AG09309 (cell line): ENCODE results near the gene TMEM240.

ENCODE experiments used
- DNase-seq: peaks from one replicate; pipeline ENCODE4 v3.0.0-alpha.2; 2010; ENCODE audit warnings: low read depth
- H3K4me3 ChIP-seq: 2 replicates; pipeline ENCODE4 v1.5.1; 2011; ENCODE audit warnings: mild to moderate bottlenecking, low read depth, low read length, moderate library complexity; ENCODE audit not compliant: control insufficient read depth
- TF ChIP-seq, protein P1 (sequence below): IDR thresholded peaks from 2 replicates; pipeline ENCODE4 v1.5.1; 2011; ENCODE audit warnings: mild to moderate bottlenecking, low read depth, low read length, inconsistent platforms; ENCODE audit not compliant: insufficient read depth, control insufficient read depth; ENCODE audit errors: missing control alignments

The TMEM240 gene

DNA sequence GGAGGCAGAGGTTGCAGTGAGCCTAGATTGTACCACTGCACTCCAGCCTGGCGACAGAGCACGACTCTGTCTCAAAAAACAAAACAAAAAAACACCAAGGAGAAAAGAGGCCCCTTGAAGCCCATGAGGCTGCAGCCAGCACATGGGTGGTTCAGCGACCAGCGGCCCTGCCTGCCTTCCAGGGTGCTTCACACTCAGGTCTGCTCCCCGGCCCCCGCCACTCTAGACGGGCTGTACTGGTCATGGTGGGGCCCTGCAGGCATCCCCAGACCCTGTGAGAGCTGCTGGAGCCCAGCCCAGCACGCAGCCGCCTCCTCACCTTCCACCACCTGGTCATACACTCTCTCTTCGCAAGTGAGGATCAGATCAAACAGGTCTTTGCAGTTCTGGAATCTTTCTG, 4.1 kb upstream of the TMEM240 start:
- H3K4me3 ChIP-seq, result no peak overlapping the region
- no peak for DNase-seq
- TF ChIP-seq, protein P1, sequence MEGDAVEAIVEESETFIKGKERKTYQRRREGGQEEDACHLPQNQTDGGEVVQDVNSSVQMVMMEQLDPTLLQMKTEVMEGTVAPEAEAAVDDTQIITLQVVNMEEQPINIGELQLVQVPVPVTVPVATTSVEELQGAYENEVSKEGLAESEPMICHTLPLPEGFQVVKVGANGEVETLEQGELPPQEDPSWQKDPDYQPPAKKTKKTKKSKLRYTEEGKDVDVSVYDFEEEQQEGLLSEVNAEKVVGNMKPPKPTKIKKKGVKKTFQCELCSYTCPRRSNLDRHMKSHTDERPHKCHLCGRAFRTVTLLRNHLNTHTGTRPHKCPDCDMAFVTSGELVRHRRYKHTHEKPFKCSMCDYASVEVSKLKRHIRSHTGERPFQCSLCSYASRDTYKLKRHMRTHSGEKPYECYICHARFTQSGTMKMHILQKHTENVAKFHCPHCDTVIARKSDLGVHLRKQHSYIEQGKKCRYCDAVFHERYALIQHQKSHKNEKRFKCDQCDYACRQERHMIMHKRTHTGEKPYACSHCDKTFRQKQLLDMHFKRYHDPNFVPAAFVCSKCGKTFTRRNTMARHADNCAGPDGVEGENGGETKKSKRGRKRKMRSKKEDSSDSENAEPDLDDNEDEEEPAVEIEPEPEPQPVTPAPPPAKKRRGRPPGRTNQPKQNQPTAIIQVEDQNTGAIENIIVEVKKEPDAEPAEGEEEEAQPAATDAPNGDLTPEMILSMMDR, result no peak

DNA sequence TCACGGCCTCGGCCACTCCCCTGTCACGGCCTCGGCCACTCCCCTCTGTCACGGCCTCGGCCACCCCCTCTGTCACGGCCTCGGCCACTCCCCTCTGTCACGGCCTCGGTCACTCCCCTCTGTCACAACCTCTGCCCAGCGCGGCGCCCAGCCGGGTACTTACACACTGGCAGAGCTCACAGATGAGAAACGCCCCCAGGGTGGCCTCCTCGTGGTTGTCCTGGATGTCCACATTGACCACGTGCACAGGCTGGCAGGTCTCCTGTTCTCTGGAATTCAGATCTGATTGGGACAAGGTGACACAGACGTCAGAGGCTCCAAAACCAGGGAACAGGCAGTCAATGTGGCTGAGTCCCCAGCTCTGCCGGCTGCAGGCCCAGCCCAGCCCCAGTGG, 3.3 kb upstream of the TMEM240 start:
- DNase-seq, result no peak
- H3K4me3 ChIP-seq, result no peak overlapping the region
- TF ChIP-seq, protein P1, result no peak

DNA sequence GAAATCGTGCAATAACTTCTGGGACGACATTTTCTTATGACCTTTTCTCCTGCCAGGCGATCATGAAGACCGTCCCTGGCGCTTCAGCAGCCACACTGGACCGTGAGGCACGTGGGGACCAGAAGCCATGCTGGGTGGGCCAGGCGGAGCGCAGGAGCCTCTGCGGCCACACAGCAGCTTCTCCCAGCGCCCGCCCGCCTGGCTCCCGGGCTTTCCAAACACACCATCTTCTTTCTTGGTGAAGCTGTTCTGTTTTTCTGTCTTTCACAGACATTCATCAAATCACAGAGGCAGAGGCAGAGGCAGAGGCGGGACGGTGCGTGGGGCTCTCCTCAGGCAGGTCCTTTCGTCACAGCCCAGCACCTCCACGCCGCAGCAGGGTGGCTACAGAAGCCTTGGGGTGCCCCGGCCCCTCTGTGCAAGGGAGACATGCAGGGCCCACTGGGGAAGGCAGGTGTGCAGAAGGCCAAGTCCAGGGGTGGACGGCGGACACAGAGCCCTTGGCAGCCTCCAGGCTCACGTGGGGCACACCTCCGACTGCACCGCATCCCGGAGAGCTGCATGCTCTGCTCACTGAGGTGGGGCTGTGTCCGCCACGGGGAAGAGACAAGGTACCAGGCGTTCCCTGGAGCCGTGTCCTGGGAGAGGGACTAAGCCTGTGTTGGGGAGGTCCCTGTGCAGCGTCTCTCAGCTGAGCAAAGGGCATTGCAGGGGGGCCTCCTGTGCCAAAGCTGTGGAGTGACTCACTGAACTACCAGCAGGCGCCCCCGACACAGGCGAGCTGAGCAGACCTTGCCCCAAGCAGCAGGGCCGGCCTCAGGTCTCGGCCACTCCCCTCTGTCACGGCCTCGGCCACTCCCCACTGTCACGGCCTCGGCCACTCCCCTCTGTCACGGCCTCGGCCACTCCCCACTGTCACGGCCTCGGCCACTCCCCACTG, 2.6 kb upstream of the TMEM240 start:
- TF ChIP-seq, protein P1, result no peak
- no peak overlapping the region for H3K4me3 ChIP-seq
- no peak for DNase-seq

DNA sequence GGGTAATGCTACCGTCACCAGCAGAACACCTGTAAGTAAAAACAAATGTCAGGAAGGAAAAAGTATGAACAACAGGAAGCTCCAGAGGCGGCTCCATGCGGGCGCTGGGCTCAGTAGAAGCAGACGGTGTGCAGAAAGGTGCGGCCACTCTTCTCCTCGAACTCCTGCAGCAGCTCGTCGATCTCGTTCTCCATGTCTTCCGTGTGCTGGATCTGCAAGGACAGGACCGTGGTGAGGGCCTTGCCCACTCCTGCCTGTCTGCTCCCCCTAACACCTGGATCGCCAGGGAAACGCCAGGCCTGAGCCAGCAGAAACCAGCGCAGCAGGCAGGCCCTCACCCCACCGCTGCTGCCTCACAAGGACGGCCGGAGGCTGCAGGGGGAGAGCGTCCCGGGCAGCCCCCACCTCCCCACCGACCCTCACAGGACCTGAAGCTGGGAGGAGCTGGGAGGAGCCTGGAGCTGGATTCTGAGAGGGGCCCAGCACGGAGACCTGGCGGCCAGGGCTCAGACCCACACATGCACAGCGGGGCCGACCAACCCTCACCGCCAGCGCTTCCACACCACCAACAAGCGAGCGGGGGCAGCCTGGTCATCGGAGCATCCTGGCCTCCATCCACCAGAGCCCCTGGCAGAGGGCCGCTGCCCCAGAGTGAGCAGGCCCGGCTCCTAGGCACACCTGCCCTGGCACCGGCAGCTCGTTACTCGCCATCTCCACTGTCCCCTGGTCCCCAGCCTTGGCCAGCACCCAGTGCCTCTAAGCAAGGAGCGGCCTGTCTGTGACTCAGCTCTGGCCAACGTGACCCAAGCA, 1.7 kb upstream of the TMEM240 start:
- H3K4me3 ChIP-seq, result no peak overlapping the region
- no peak for DNase-seq
- TF ChIP-seq, protein P1, result no peak

DNA sequence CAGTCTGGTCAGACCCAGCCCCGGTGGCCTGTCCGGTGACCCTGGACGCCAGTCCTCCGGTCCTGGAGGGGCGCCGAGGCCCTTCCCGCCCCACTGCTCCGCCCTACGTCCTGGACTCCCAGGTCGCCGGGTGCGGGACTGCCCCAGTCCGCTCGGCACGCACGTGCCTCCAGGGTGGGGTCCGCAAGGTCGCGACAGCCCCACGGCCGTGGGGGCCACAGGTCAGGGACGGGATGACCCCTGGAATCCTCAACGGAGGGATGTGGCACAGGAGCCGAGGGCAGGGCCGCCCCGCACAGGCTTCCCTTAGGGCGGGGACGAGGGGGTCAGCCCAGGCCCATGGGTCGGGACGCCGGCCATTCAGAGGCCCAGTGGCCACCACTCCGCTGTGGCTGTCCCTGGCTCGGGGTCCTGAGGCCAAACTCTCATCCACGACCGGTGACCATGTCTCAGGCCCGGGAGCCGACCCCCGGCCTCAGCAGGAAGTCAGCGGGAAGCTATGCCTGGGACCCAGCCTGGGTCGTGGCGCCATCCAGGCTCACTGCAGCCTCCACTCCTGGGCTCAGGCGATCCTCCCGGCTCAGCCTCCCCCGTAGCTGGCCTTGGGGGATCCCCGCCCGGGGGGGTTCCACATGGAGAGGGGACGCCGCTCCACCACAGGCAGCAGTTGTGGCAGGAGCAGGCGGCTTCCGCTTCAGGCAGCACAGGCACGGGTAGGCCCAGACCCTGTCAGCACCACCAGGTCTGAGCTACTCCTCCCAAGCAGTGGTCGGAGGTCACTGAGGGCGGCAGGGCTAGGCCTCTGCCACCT, 599 bp upstream of the TMEM240 start:
- no peak for DNase-seq
- H3K4me3 ChIP-seq, result peak overlapping the region; percentile 16
- TF ChIP-seq, protein P1, result no peak
